Hepatocyte (in vitro differentiated cells): ENCODE results near the gene PPM1G.

Source experiments
- EZH2 ChIP-seq: fragments of 200-600 bp; sonication (generic); IDR thresholded peaks from 2 replicates; pipeline ENCODE4 v1.6.1; 2016; ENCODE audit warnings: antibody characterized with exemption, mild to moderate bottlenecking, borderline replicate concordance
- EZH2phosphoT487 ChIP-seq: fragments of 200-600 bp; sonication (generic); IDR thresholded peaks from one replicate; pipeline ENCODE4 v1.6.1; 2018; ENCODE audit warnings: antibody characterized with exemption, mild to moderate bottlenecking, low read depth, moderate library complexity; ENCODE audit not compliant: unreplicated experiment, severe bottlenecking
- TF ChIP-seq, protein P1 (sequence below): fragments of 200-600 bp; sonication (generic); IDR thresholded peaks from 2 replicates; pipeline ENCODE4 v1.5.1; 2016; ENCODE audit warnings: antibody characterized with exemption, mild to moderate bottlenecking; ENCODE audit not compliant: poor library complexity

DNA sequence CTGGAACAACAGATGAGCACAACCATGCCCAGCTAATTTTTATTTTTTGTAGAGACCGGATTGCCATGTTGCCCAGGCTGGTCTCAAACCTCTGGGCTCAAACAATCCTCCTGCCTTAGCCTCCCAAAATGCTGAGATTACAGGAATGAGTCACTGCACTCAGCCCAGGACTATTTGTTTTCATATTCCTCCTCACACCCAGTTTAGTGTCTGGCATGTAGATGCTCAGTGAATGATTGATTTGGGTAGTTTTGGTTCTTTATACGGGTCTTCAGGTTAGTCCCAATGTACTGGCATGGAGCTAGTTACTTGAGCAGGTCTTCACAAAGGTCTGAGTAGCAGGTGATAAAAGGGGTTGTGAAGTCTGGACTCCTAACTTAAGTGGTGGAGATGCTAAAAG, 45.5 kb downstream of the PPM1G start:
- TF ChIP-seq EZH2 (no peak), EZH2phosphoT487 (no peak)
- TF ChIP-seq, protein P1, sequence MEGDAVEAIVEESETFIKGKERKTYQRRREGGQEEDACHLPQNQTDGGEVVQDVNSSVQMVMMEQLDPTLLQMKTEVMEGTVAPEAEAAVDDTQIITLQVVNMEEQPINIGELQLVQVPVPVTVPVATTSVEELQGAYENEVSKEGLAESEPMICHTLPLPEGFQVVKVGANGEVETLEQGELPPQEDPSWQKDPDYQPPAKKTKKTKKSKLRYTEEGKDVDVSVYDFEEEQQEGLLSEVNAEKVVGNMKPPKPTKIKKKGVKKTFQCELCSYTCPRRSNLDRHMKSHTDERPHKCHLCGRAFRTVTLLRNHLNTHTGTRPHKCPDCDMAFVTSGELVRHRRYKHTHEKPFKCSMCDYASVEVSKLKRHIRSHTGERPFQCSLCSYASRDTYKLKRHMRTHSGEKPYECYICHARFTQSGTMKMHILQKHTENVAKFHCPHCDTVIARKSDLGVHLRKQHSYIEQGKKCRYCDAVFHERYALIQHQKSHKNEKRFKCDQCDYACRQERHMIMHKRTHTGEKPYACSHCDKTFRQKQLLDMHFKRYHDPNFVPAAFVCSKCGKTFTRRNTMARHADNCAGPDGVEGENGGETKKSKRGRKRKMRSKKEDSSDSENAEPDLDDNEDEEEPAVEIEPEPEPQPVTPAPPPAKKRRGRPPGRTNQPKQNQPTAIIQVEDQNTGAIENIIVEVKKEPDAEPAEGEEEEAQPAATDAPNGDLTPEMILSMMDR, result no peak
